ENCODE data around the gene FOCAD. TPM values are rescaled to one million over a fixed set of nuclear protein-coding genes. Genes with fewer than 3 reads are reported as not detected.

FOCAD gene
- total and polyA plus RNA-seq, 2 of the 8 experiments (the other 6 are each of a cell fraction or from before 2014, with no cell fraction given), result 22.0 to 38.4 TPM

DNA sequence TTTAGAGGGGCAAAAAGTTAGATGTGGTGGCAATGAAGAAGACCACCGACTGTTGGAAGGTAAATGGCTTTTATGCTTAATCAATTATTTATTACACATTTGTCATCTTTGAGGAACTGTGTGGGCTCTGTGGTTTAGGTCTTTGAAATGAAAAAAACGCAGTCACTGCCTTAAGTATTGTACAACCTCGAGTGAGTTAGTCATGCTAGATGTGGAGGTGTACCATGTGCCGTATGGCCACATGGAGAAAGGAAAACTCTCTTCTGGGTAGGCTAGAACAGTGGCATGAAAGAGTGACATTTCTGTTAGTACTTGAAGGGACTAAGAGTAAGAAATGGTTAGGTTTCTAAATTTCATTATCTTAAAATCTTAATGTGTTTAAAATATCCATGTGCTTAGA lies 181.3 kb downstream of the FOCAD start (continued):
- TF ChIP-seq YY1 (IDR thresholded peaks at IDR 0.05; ENCODE audit: low read depth, low read length) (no peak), KDM1A (IDR thresholded peaks at IDR 0.05; ENCODE audit: borderline replicate concordance, low read length) (no peak), CTBP2 (IDR thresholded peaks at IDR 0.05; ENCODE audit: borderline replicate concordance, insufficient read depth, insufficient read length, low read length) (no peak)

Data from H1 (cell line).